ENCODE measurements around the gene LPGAT1.

DNA sequence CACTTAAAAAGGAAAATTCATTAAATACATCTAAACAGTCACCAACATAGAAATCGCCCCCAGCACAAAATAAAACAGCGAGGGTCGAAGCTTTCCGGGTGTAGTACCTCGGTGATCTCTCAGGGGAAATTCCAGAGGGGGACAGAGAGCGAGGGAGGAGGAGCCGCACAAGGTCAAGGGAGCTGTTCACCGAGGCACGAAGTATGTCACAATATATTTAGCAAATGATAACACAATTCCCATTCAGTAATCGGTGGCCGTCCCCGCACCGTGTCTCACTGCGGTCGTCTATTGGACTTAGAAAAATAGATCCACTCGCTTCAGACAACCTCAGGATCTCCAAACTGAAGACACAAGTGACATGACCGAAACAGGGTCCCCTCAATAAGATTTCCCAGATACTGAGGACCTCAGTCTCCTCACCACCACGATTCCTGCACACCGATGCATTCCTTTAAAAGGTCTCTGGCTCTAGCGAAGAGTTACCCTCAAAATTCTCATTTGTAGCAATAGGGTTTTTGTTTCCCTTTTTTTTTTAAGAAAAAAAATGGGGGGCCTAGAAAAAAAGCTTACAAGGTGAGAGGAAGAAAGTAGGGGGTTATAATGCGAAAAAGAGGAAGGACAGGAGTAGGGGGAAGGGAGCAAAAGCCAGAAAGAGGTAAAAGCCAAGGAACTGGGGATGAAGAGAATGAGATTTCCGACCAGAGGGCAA lies 1.1 kb downstream of the LPGAT1 start:
- no peak for TF ChIP-seq CTCF (IDR thresholded peaks at IDR 0.05)
- no peak for TF ChIP-seq ZFX (IDR thresholded peaks at IDR 0.05; ENCODE audit: borderline replicate concordance)
